PC-3 (cell line): ENCODE results near the gene RPS6KC1. TPM values are rescaled to one million over a fixed set of nuclear protein-coding genes. Genes with fewer than 3 reads are reported as not detected.
"Not testable (repeated sequence)": the region's sequence is repeated elsewhere in the genome, so short reads cannot be mapped to it uniquely, and the experiment has no call there.

Source experiments
- ATAC-seq: fragments of 200-7000 bp; cut with Tn5 transposase; 2 replicates; pipeline ENCODE4 v1.9.1; 2020; ENCODE audit warnings: mild to moderate bottlenecking, moderate library complexity
- BruUV-seq: library from RNA; stranded (reverse); fragments of 400-500 nt; replicated peaks from 2 replicates; lab custom pipeline; 2021; lab: Mats Ljungman, UMichigan
- CTCF ChIA-PET: fragments of 300-600 bp; sonication (Branson Sonifier 250); formaldehyde crosslinking; loops from one replicate; lab custom pipeline; 2022; ENCODE audit warnings: antibody characterized with exemption; lab: Charles Lee
- POLR2A ChIA-PET: fragments of 300-600 bp; sonication (Branson Sonifier 250); formaldehyde crosslinking; loops from one replicate; lab custom pipeline; 2022; ENCODE audit warnings: antibody characterized with exemption; ENCODE audit not compliant: unreplicated experiment; lab: Charles Lee
- DNase-seq: peaks from one replicate; pipeline ENCODE4 v3.0.0-alpha.2; 2015
- H2AFZ ChIP-seq: fragments of 300-600 bp; sonication (generic); 2 replicates; pipeline ENCODE4 v1.6.0; 2016; ENCODE audit warnings: antibody characterized with exemption, low read length
- H3F3A ChIP-seq: fragments of 300-600 bp; sonication (generic); one replicate; pipeline ENCODE4 v1.6.0; 2017; ENCODE audit warnings: antibody characterized with exemption, low read length, control low read depth, mild to moderate bottlenecking; ENCODE audit not compliant: unreplicated experiment
- H3K27ac ChIP-seq: fragments of 300-600 bp; sonication (generic); 2 replicates; pipeline ENCODE4 v1.5.1; 2016; ENCODE audit warnings: mild to moderate bottlenecking, low read length
- H3K27me3 ChIP-seq: fragments of 300-600 bp; sonication (generic); 2 replicates; pipeline ENCODE4 v1.6.1; 2016; ENCODE audit warnings: low read length, mixed read lengths
- H3K36me3 ChIP-seq: fragments of 300-600 bp; sonication (generic); 2 replicates; pipeline ENCODE4 v1.6.1; 2016; ENCODE audit warnings: low read depth, mixed run types, low read length, mixed read lengths
- H3K4me1 ChIP-seq: fragments of 300-600 bp; sonication (generic); 2 replicates; pipeline ENCODE4 v1.5.1; 2016; ENCODE audit warnings: low read length; ENCODE audit not compliant: insufficient read depth
- H3K4me2 ChIP-seq: fragments of 300-600 bp; sonication (generic); 2 replicates; pipeline ENCODE4 v1.6.0; 2016; ENCODE audit warnings: low read length
- H3K4me3 ChIP-seq: fragments of 300-600 bp; sonication (generic); 2 replicates; pipeline ENCODE4 v1.5.1; 2016; ENCODE audit warnings: mild to moderate bottlenecking, low read length, mixed read lengths
- H3K79me2 ChIP-seq: fragments of 300-600 bp; sonication (generic); 2 replicates; pipeline ENCODE4 v1.6.1; 2017; ENCODE audit warnings: low read length, mixed read lengths
- H3K9ac ChIP-seq: fragments of 300-600 bp; sonication (generic); 2 replicates; pipeline ENCODE4 v1.6.0; 2016; ENCODE audit warnings: mild to moderate bottlenecking, low read length
- H3K9me2 ChIP-seq: fragments of 300-600 bp; sonication (generic); replicated peaks from 2 replicates; pipeline ENCODE4 v1.6.1; 2016; ENCODE audit warnings: mixed run types, low read length, mixed read lengths
- H3K9me3 ChIP-seq: fragments of 300-600 bp; sonication (generic); 2 replicates; pipeline ENCODE4 v1.6.1; 2016; ENCODE audit warnings: low read length, mixed read lengths
- H4K20me1 ChIP-seq: fragments of 300-600 bp; sonication (generic); 2 replicates; pipeline ENCODE4 v1.6.1; 2016; ENCODE audit warnings: low read length, mixed read lengths
- EZH2 ChIP-seq: fragments of 300-600 bp; sonication (generic); IDR thresholded peaks from one replicate; pipeline ENCODE4 v1.6.1; 2017; ENCODE audit warnings: antibody characterized with exemption, mild to moderate bottlenecking, low read length; ENCODE audit not compliant: unreplicated experiment
- EZH2phosphoT487 ChIP-seq: fragments of 300-600 bp; sonication (generic); IDR thresholded peaks from 2 replicates; pipeline ENCODE4 v1.6.1; 2018; ENCODE audit warnings: mild to moderate bottlenecking, antibody characterized with exemption, low read length, borderline replicate concordance
- intact Hi-C: fragments of 100-400 bp; cut with micrococcal nuclease; formaldehyde crosslinking; loops from 2 replicates; pipeline ENCODE4 v1.9.0; 2023
- total RNA-seq: library from RNA; depleted of rRNA; stranded (reverse); fragments of >200 nt; gene quantifications from 2 replicates; pipeline ENCODE4 v1.2.3, GENCODE V29; 2014
- TF ChIP-seq, protein P1 (sequence below): fragments of 300-600 bp; sonication (generic); conservative IDR thresholded peaks from 2 replicates; pipeline ENCODE4 v1.5.1; 2017; ENCODE audit warnings: antibody characterized with exemption, low read depth, mild to moderate bottlenecking, low read length

The RPS6KC1 gene
- total RNA-seq, 1 experiment from 2014 or later: 21.1 TPM

DNA sequence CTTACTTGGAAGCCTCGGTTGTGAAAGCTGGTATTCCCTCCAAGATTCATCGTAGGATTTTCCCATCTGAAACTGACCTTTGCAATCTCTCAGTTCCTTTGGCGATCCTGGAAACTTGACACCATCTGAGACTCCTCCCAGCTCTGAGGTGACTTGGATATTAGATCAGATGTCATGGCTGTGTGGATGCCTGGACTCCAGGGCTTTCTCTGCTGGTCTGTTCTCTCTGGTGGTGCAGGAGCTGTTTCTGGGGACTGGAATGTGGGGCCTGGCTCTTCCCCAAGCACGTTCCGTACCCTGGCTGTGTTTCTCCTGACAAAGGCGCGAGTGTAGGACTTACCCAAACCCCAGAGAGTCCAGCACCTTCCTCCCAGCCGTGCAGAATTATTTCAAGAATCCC is 252.2 kb downstream of the RPS6KC1 start:
- ATAC-seq (peak; percentile 68), DNase-seq (peak; percentile 46)
- ChIA-PET CTCF (no interaction called here), POLR2A (no interaction called here)
- H3K9ac ChIP-seq: no peak overlapping the region
- peaks cover 9% of the 10 kb centered on the region; the same call in 1 of the 2 replicates for H3K27me3 ChIP-seq
- no peak overlapping the region for H3K4me2 ChIP-seq
- H4K20me1 ChIP-seq: no peaks in the 10 kb centered on the region
- no peaks in the 10 kb centered on the region for H3K79me2 ChIP-seq
- no peaks in the 10 kb centered on the region for H3F3A ChIP-seq
- H3K36me3 ChIP-seq: no peaks in the 10 kb centered on the region
- peak overlapping the region; percentile 49 for H2AFZ ChIP-seq
- H3K9me3 ChIP-seq: no peaks in the 10 kb centered on the region
- no peak overlapping the region for H3K4me3 ChIP-seq
- no peak for TF ChIP-seq EZH2
- TF ChIP-seq EZH2phosphoT487: no peak
- TF ChIP-seq, protein P1, sequence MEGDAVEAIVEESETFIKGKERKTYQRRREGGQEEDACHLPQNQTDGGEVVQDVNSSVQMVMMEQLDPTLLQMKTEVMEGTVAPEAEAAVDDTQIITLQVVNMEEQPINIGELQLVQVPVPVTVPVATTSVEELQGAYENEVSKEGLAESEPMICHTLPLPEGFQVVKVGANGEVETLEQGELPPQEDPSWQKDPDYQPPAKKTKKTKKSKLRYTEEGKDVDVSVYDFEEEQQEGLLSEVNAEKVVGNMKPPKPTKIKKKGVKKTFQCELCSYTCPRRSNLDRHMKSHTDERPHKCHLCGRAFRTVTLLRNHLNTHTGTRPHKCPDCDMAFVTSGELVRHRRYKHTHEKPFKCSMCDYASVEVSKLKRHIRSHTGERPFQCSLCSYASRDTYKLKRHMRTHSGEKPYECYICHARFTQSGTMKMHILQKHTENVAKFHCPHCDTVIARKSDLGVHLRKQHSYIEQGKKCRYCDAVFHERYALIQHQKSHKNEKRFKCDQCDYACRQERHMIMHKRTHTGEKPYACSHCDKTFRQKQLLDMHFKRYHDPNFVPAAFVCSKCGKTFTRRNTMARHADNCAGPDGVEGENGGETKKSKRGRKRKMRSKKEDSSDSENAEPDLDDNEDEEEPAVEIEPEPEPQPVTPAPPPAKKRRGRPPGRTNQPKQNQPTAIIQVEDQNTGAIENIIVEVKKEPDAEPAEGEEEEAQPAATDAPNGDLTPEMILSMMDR: no peak
- BruUV-seq: no TSS peak
- intact Hi-C loops: no loop called here
- no peaks in the 10 kb centered on the region for H3K9me2 ChIP-seq
- H3K27ac ChIP-seq: no peak overlapping the region
- peaks cover 6% of the 10 kb centered on the region; the same call in 1 of the 2 replicates for H3K4me1 ChIP-seq

DNA sequence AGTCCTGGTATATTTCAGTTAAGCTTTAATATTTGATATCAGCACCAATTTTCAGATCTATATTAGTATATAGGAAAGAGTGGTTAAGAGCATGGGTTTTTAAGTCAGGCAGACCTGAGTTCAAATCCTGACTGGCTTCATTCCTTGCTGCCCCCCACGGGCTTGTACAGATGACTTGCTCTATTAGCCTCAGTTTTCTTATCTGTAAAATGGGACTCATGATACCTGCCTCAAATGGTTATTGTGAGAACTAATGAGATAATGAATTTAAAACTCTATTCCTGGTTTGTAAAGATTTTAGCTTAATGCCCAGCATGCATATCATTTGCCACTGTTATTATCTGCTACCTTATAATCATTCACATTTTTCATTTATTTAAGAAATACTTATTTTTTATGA is 264.5 kb downstream of the RPS6KC1 start:
- Histone ChIP-seq H3K4me2 (no peak overlapping the region), H3K27ac (no peak overlapping the region), H4K20me1 (no peaks in the 10 kb centered on the region), H3K9me2 (no peaks in the 10 kb centered on the region), H3K36me3 (no peaks in the 10 kb centered on the region), H3K79me2 (no peaks in the 10 kb centered on the region), H3K4me3 (no peak overlapping the region), H3K9ac (no peak overlapping the region), H3K27me3 (peaks cover 39% of the 10 kb centered on the region; the same call in 1 of the 2 replicates), H2AFZ (no peak overlapping the region), H3F3A (no peaks in the 10 kb centered on the region), H3K4me1 (no peaks in the 10 kb centered on the region), H3K9me3 (no peaks in the 10 kb centered on the region)
- no peak for ATAC-seq
- BruUV-seq: no TSS peak
- CTCF ChIA-PET: no interaction called here
- TF ChIP-seq, protein P1: no peak
- TF ChIP-seq EZH2: no peak
- DNase-seq: no peak
- intact Hi-C loops: no loop called here
- POLR2A ChIA-PET: no interaction called here

DNA sequence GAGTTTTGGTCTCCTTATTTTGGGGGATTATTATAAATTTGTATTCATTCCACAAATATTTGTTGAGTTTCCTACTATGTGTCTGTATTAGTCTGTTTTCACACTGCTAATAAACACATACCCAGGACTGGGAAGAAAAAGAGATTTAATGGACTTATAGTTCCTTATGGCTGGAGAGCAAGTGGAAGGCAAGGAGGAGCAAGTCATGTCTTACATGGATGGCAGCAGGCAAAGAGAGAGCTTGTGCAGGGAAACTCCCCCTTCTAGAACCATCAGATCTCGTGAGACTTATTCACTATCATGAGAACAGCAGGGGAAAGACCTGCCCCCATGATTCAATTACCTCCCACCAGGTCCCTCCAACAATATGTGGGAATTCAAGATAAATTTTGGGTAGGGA is 267.4 kb downstream of the RPS6KC1 start:
- CTCF ChIA-PET, BruUV-seq: not testable (repeated sequence)

More for the DNA sequence above, 267.4 kb downstream of the RPS6KC1 start:
- H3K4me2 ChIP-seq, H3F3A ChIP-seq, H3K9ac ChIP-seq, POLR2A ChIA-PET, H3K36me3 ChIP-seq, H3K9me2 ChIP-seq, intact Hi-C loops, DNase-seq, H3K27ac ChIP-seq, H2AFZ ChIP-seq, H4K20me1 ChIP-seq, H3K79me2 ChIP-seq, H3K4me1 ChIP-seq, ATAC-seq, H3K9me3 ChIP-seq, H3K4me3 ChIP-seq: not testable (repeated sequence)
- peaks cover 30% of the 10 kb centered on the region; the same call in 1 of the 2 replicates for H3K27me3 ChIP-seq
